DND-41 (cell line): Measurements from ENCODE around the gene GIMAP8.

ENCODE experiments used
- EZH2 ChIP-seq: IDR thresholded peaks from 3 replicates; pipeline ENCODE4 v1.6.1; 2012; ENCODE audit warnings: borderline replicate concordance, low read depth, mild to moderate bottlenecking, moderate library complexity, low read length, inconsistent platforms; ENCODE audit not compliant: severe bottlenecking
- TF ChIP-seq, protein P1 (sequence below): IDR thresholded peaks from 2 replicates; pipeline ENCODE4 v1.5.1; 2012; ENCODE audit warnings: borderline replicate concordance, low read length, moderate library complexity, mild to moderate bottlenecking; ENCODE audit not compliant: poor library complexity, severe bottlenecking; ENCODE audit errors: extremely low read depth

DNA sequence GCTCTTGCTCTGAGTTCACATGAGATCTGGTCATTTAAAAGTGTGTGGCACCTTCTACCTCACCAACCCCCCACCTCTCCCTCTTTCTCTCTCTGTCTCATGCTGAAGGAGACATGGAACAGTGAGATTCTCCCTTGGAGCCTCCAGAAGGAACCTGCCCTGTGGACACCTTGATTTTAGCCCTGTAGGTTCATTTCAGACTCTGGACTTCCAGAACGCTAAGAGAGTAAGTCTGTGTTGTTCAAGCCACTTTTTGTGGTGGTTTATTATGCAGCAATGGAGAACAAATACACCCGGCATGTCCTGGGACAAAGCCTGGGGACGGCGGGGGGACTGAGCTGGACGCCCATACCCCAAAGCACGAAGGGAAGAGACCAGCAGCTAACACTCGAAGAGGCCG is 20.7 kb upstream of the GIMAP8 start:
- TF ChIP-seq, protein P1, sequence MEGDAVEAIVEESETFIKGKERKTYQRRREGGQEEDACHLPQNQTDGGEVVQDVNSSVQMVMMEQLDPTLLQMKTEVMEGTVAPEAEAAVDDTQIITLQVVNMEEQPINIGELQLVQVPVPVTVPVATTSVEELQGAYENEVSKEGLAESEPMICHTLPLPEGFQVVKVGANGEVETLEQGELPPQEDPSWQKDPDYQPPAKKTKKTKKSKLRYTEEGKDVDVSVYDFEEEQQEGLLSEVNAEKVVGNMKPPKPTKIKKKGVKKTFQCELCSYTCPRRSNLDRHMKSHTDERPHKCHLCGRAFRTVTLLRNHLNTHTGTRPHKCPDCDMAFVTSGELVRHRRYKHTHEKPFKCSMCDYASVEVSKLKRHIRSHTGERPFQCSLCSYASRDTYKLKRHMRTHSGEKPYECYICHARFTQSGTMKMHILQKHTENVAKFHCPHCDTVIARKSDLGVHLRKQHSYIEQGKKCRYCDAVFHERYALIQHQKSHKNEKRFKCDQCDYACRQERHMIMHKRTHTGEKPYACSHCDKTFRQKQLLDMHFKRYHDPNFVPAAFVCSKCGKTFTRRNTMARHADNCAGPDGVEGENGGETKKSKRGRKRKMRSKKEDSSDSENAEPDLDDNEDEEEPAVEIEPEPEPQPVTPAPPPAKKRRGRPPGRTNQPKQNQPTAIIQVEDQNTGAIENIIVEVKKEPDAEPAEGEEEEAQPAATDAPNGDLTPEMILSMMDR, result no peak
- no peak for TF ChIP-seq EZH2
